Measurements from ENCODE around the gene SF3A1.

Gene SF3A1

GRCh38 chr22:30286331-30286730 lies 70.4 kb downstream of the SF3A1 start:
- DNase-seq (ENCODE audit: insufficient read length, low spot score) (no peak), FAIRE-seq (no peak)
- no peak for TF ChIP-seq CTCF (IDR thresholded peaks at IDR 0.05; ENCODE audit: insufficient read depth, missing control alignments)

- FAIRE-seq = no peak
- TF ChIP-seq CTCF (IDR thresholded peaks at IDR 0.05; ENCODE audit: insufficient read depth, missing control alignments) = no peak
- DNase-seq (ENCODE audit: insufficient read length, low spot score) = no peak
Observed at GRCh38 chr22:30285846-30286200, 70.9 kb downstream of the SF3A1 start.

- no peak for TF ChIP-seq CTCF (IDR thresholded peaks at IDR 0.05; ENCODE audit: insufficient read depth, missing control alignments)
- DNase-seq (ENCODE audit: insufficient read length, low spot score) (no peak), FAIRE-seq (no peak)
Observed at GRCh38 chr22:30285176-30285845, 71.4 kb downstream of the SF3A1 start.

- FAIRE-seq (no peak), DNase-seq (ENCODE audit: insufficient read length, low spot score) (no peak)
- no peak for TF ChIP-seq CTCF (IDR thresholded peaks at IDR 0.05; ENCODE audit: insufficient read depth, missing control alignments)
Observed at GRCh38 chr22:30284666-30285065, 72.0 kb downstream of the SF3A1 start.

- FAIRE-seq (no peak), DNase-seq (ENCODE audit: insufficient read length, low spot score) (no peak)
- TF ChIP-seq CTCF (IDR thresholded peaks at IDR 0.05; ENCODE audit: insufficient read depth, missing control alignments) = no peak
Observed at GRCh38 chr22:30284172-30284571, 72.5 kb downstream of the SF3A1 start.

- no peak for TF ChIP-seq CTCF (IDR thresholded peaks at IDR 0.05; ENCODE audit: insufficient read depth, missing control alignments)
- no peak for DNase-seq (ENCODE audit: insufficient read length, low spot score)
- FAIRE-seq = no peak
Observed at GRCh38 chr22:30283342-30283741, 73.4 kb downstream of the SF3A1 start.

- DNase-seq (ENCODE audit: insufficient read length, low spot score) (no peak), FAIRE-seq (no peak)
- TF ChIP-seq CTCF (IDR thresholded peaks at IDR 0.05; ENCODE audit: insufficient read depth, missing control alignments) = no peak
Observed at GRCh38 chr22:30282616-30283046, 74.1 kb downstream of the SF3A1 start.
